ENCODE measurements around the gene CHSY1. TPM values are rescaled to one million over a fixed set of nuclear protein-coding genes. Genes with fewer than 3 reads are reported as not detected.
"Not testable (repeated sequence)": the region's sequence is repeated elsewhere in the genome, so short reads cannot be mapped to it uniquely, and the experiment has no call there.

The CHSY1 gene
- total RNA-seq, 1 donor from 2014 or later, result 49.0 TPM

DNA sequence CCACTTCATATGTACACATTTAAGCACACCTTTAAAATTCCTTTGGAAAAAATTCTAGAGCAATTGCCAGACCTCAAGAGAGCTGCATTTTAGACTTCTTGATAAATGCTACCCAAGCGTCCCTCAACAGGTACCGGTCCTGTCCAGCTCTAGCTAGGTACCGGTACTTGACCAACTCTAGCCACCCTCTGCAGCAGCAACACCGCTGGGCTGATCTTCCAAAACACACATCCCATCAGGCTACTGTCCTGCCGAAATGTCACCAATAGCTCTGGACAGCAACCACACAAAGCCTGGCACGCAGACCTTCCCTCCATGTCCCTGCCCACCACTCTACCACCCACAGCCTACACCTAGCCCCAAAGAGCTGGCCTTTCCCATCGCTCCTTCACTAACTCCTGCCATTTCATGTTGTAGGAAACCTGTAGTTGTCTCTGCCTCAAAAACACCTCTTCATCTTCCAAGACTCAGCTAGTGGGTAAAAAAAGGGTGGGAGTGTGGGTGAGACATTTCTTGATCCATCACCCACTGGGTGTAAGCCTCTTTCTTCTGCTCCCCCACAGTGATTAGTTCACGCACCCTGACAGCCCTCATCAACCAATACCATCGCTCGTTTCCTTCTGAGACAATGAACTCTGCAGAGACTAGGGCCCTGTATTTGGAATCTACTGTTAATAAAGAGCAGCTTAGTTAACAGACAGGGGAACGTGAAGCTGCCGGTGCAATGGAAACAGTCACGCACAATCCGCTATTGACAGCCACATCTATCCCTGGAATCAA is 6.8 kb downstream of the CHSY1 start:
- no peak for DNase-seq

DNA sequence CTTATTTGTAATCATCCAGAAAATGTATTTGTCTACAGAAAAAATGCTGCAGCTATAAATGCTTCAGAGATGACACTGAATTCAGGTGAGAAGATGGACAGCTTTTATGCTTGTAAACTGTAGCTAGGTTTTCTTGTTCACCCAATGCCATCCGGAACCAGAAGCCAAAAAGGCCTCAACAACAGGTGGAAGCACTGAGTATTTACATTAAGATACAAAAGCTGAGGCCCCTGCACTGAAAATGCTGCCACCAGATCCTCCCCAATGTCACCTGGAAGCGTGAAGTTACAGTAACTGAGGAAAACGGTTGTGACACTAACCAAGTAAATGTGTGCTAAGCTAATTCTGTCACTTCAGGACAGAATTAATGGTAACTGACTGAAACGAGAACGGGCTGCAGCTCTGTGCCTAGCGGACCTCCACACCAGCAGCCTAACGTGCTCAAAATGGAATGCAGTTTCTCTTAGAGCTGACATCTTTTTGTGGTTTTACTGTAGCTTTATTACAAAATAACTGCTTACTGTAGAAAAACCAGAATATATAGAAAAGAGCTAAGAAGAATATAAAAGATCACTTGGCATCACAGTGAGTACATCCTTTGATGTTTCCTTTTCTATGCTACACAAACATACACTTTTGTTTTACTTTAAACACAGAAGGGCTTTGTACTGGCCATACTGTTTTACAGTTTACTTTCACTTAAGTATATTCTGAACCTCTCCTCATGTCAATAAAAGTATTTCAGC is 7.6 kb downstream of the CHSY1 start:
- DNase-seq, result no peak

GRCh38 chr15:101243420-101243819 is 8.4 kb downstream of the CHSY1 start:
- no peak for DNase-seq

DNA sequence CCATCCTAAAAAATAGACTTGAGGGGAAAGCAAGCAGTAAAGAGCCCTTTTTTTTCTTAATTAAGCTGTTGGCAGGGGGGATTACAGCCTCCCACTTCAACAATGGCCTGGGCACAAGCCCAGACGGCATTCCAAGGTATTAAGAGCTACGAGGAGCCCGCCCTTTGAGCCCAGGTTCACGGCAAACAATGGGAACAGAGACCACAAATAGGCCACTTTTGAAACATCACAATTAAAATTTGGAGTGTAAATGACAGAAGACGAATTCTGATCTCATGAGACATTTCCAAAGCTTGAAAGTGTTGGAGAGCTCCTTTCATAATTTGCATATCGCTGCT is 8.9 kb downstream of the CHSY1 start:
- DNase-seq, result peak; percentile 68

GRCh38 chr15:101242160-101242998 is 9.5 kb downstream of the CHSY1 start:
- DNase-seq, result peak; percentile 64

- DNase-seq, result no peak
Observed at GRCh38 chr15:101240358-101240757, 11.5 kb downstream of the CHSY1 start.

- no peak for DNase-seq
Observed at GRCh38 chr15:101239724-101240136, 12.1 kb downstream of the CHSY1 start.

- DNase-seq, result no peak
Observed at GRCh38 chr15:101237251-101237650, 14.6 kb downstream of the CHSY1 start.

- DNase-seq, result no peak
Observed at GRCh38 chr15:101233651-101234280, 18.1 kb downstream of the CHSY1 start.

- DNase-seq, result no peak
Observed at GRCh38 chr15:101232677-101233076, 19.2 kb downstream of the CHSY1 start.

- DNase-seq, result no peak
Observed at GRCh38 chr15:101228313-101228712, 23.5 kb downstream of the CHSY1 start.

DNA sequence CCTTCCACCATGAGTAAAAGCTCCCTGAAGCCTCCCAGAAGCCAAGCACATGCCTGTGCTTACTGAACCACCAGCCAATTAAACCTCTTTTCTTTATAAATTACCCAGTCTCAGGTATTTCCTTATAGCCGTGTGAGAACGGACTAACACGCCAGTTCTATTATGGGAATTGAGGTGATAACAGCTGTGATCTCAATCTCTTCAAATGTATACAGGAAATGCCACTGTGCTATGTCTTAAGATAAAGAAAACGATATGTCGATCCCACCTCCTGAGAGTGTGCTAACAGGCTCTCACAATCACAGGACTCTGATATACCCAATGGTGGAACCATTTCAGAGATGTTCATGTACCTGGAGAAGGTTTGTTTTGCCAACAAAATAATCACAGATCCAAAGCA is 26.2 kb downstream of the CHSY1 start:
- DNase-seq, result peak; percentile 71

- DNase-seq, result no peak
Observed at GRCh38 chr15:101221902-101222301, 29.9 kb downstream of the CHSY1 start.

DNA sequence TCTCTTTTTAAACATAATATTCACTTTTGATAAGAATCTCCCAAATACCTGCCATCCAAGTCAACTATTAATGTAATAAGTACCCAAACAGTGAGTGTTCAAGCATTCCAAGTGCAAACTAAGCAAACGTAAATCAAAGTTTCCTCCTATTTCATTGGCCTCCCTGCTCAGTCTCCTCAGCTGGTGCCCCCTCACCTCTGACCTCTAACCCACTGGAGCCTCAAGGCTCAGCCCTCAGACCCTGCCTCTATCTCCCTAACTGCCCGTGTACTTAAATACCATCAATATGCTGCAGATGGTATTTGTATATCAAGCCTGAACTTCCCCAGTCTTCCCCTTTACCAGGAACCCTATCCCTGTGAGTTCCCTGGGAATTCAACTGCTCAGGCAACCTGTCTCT is 31.8 kb downstream of the CHSY1 start:
- no peak for DNase-seq

GRCh38 chr15:101219441-101219840 is 32.4 kb downstream of the CHSY1 start:
- no peak for DNase-seq

- DNase-seq, result no peak
Observed at GRCh38 chr15:101217446-101217845, 34.4 kb downstream of the CHSY1 start.

- no peak for DNase-seq
Observed at GRCh38 chr15:101216100-101216499, 35.7 kb downstream of the CHSY1 start.

GRCh38 chr15:101215681-101216080 is 36.2 kb downstream of the CHSY1 start:
- DNase-seq, result no peak

DNA sequence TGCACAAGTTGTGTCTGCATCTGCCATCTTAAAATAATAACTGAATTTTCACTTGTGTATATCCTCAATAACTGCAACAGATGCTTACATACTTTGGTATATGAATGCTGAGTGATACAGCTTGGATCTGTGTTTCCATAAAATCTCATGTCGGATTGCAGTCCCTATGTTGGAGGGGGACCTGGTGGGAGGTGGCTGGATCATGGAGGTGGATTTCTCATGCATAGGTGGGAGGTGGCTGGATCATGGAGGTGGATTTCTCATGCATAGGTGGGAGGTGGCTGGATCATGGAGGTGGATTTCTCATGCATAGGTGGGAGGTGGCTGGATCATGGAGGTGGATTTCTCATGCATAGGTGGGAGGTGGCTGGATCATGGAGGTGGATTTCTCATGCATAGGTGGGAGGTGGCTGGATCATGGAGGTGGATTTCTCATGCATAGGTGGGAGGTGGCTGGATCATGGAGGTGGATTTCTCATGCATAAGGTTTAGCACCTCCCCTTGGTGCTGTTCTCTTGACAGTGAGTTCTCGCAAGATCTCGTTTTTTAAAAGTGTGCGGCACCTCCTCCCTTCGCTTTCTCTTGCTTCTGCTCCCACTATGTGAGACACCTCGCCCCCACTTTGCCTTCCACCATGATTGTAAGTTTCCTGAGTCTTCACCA is 37.3 kb downstream of the CHSY1 start:
- DNase-seq, result not testable (repeated sequence)

DNA sequence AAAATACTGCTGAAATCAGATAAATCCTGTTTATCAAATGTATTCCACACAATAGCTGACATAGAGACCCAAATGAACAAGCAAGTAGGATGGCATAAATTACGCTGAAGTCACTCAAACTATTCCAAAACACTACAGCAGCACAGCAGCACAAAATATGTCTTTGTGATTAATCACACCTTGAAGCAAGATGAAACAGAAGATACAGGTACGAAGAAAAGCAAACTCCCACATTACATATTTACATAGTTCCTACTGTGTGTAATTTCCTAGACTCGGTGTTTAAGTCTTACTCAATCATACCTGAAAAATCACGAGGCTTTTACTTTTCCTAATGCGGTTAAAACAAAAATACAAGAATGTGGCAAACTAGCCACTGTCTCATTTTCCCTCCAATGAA is 38.3 kb downstream of the CHSY1 start:
- no peak for DNase-seq

DNA sequence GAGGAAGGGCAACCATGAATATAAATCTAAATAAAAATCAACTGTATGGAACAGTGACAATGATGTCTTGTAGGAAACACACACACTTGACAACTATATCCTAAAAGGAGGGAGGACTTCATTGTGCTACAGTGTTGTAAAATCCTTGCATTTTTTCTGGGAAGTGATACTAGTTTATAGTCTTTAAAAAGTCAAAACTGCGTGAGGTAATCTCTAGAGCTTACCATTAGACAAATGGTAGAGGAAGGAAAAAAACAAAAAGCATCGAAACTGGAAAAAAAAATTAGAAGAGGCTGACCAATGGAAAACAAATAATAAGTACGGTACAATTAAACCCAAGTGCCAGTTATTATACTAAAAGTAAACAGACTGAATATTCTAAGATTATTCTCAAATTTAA is 38.7 kb downstream of the CHSY1 start:
- DNase-seq, result no peak

GRCh38 chr15:101211897-101212296 is 40.0 kb downstream of the CHSY1 start:
- DNase-seq, result no peak

Measured in dermis blood vessel endothelial cell (primary cell).